Transverse colon (tissue), 4 donors: Measurements from ENCODE around the gene SQSTM1.

ENCODE experiments used
- POLR2A ChIP-seq: fragments of 450-650 bp; IDR thresholded peaks from one replicate; pipeline ENCODE4 v1.6.1; 2016; ENCODE audit warnings: antibody characterized with exemption, mild to moderate bottlenecking, moderate library complexity
- POLR2AphosphoS5 ChIP-seq, 3 donors: sonication (generic); formaldehyde crosslinking; IDR thresholded peaks; one replicate each; pipeline ENCODE4 v1.6.1; 2016; ENCODE audit warnings: antibody characterized with exemption in 3 of 3
- TF ChIP-seq, protein P1 (sequence below), 5 experiments: fragments of 200-600 bp in 3 of 5; fragments of 450-650 bp in 2 of 5; sonication (generic) in 3 of 5; IDR thresholded peaks; 1 replicate in 2 of 5; 2 replicates in 3 of 5; pipeline ENCODE4 v1.5.1; 2016 to 2017; ENCODE audit warnings: antibody characterized with exemption in 5 of 5, inconsistent platforms in 3 of 5, mild to moderate bottlenecking in 2 of 5, moderate library complexity in 1 of 5

DNA sequence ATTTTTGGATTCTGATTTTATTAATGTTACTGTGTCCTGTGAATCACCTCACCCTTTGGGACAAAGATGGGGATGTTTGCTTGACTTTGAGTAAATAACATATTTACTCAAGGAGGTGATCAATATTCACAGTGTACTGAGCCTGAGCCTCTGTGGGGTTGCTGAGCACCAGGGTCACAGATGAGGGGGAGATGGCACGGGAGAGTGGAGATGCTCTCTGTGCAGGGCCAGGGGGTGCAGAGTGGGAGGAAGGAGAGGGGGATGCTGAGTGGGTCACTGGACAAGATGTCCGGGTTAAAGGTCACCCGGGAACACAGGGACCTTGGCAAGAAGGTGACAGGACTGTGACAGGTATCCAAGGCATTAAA lies 4.0 kb downstream of the SQSTM1 start:
- TF ChIP-seq, protein P1, sequence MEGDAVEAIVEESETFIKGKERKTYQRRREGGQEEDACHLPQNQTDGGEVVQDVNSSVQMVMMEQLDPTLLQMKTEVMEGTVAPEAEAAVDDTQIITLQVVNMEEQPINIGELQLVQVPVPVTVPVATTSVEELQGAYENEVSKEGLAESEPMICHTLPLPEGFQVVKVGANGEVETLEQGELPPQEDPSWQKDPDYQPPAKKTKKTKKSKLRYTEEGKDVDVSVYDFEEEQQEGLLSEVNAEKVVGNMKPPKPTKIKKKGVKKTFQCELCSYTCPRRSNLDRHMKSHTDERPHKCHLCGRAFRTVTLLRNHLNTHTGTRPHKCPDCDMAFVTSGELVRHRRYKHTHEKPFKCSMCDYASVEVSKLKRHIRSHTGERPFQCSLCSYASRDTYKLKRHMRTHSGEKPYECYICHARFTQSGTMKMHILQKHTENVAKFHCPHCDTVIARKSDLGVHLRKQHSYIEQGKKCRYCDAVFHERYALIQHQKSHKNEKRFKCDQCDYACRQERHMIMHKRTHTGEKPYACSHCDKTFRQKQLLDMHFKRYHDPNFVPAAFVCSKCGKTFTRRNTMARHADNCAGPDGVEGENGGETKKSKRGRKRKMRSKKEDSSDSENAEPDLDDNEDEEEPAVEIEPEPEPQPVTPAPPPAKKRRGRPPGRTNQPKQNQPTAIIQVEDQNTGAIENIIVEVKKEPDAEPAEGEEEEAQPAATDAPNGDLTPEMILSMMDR (IDR thresholded peaks at IDR 0.05) = no peak
- TF ChIP-seq POLR2AphosphoS5 (IDR thresholded peaks at IDR 0.05) = no peak
- no peak for TF ChIP-seq POLR2A
